GM21515 (cell line): ENCODE measurements around the gene SLC49A4.
A peak's percentile ranks its signal among the peaks of the same experiment; 100 is the strongest.

Experiments
- ATAC-seq: cut with Tn5 transposase; IDR thresholded peaks from one replicate; pipeline ENCODE4 v1.9.1; 2021; ENCODE audit not compliant: unreplicated experiment

Gene SLC49A4

GRCh38 chr3:122857019-122857418 is 62.1 kb downstream of the SLC49A4 start:
- ATAC-seq, result no peak

GRCh38 chr3:122858373-122858772 is 63.5 kb downstream of the SLC49A4 start:
- ATAC-seq, result no peak

- no peak for ATAC-seq
Observed at GRCh38 chr3:122859021-122859805, 64.3 kb downstream of the SLC49A4 start.

- ATAC-seq, result no peak
Observed at GRCh38 chr3:122862381-122862780, 67.5 kb downstream of the SLC49A4 start.

- no peak for ATAC-seq
Observed at GRCh38 chr3:122864498-122864897, 69.6 kb downstream of the SLC49A4 start.

GRCh38 chr3:122868322-122868721 is 73.5 kb downstream of the SLC49A4 start:
- ATAC-seq, result no peak

- no peak for ATAC-seq
Observed at GRCh38 chr3:122873741-122874515, 79.1 kb downstream of the SLC49A4 start.

GRCh38 chr3:122875547-122876127 is 80.8 kb downstream of the SLC49A4 start:
- ATAC-seq, result no peak

- ATAC-seq, result no peak
Observed at GRCh38 chr3:122880173-122880572, 85.3 kb downstream of the SLC49A4 start.

- ATAC-seq, result no peak
Observed at GRCh38 chr3:122880624-122881023, 85.8 kb downstream of the SLC49A4 start.

- no peak for ATAC-seq
Observed at GRCh38 chr3:122882361-122882947, 87.6 kb downstream of the SLC49A4 start.

GRCh38 chr3:122886251-122886650 is 91.4 kb downstream of the SLC49A4 start:
- no peak for ATAC-seq

GRCh38 chr3:122886946-122887345 is 92.1 kb downstream of the SLC49A4 start:
- ATAC-seq, result no peak

GRCh38 chr3:122890077-122890719 is 95.3 kb downstream of the SLC49A4 start:
- ATAC-seq, result peak; percentile 58

- no peak for ATAC-seq
Observed at GRCh38 chr3:122890720-122891220, 95.9 kb downstream of the SLC49A4 start.

GRCh38 chr3:122892118-122892960 is 97.5 kb downstream of the SLC49A4 start:
- no peak for ATAC-seq

- peak; percentile 52 for ATAC-seq
Observed at GRCh38 chr3:122893282-122893681, 98.4 kb downstream of the SLC49A4 start.

- no peak for ATAC-seq
Observed at GRCh38 chr3:122893754-122894668, 99.1 kb downstream of the SLC49A4 start.

GRCh38 chr3:122898298-122898697 is 103.4 kb downstream of the SLC49A4 start:
- ATAC-seq, result no peak
